Measurements from ENCODE around the gene RASA2.

- no peak for TF ChIP-seq TAF1 (IDR thresholded peaks at IDR 0.05; ENCODE audit: low read depth, low read length)
- TF ChIP-seq POLR2A (IDR thresholded peaks at IDR 0.05; ENCODE audit: low read depth, low read length) = no peak
- TF ChIP-seq POLR2AphosphoS5 (IDR thresholded peaks at IDR 0.05; ENCODE audit: low read depth, low read length) = no peak
- TF ChIP-seq PAX5 (IDR thresholded peaks at IDR 0.05; ENCODE audit: insufficient read depth, low read length, severe bottlenecking) = no peak
These were observed 156.6 kb downstream of the RASA2 start for GRCh38 chr3:141643391-141643790.
